Measurements from ENCODE around the gene WDR83. TPM values are rescaled to one million over a fixed set of nuclear protein-coding genes. Genes with fewer than 3 reads are reported as not detected.

Gene WDR83
- total and polyA plus RNA-seq, 2 donors (not counting 3 experiments of a cell fraction or from before 2014, with no cell fraction given), result 10.5 to 11.8 TPM

- no peaks in the 10 kb centered on the region for H4K20me1 ChIP-seq (replicated peaks; ENCODE audit: control insufficient read depth, extremely low read depth, insufficient read depth, low read length)
- H2AFZ ChIP-seq (ENCODE audit: low read depth, low read length), result no peak overlapping the region
- ChIA-PET CTCF (interaction anchor here (0.8 kb wide), 1 partner anchor 16 kb away, joined by 3 read pairs; the partner anchor contains the start of genes ZNF490 and ZNF791), POLR2A (no interaction called here)
- DNase-seq (ENCODE audit: low read depth, low spot score) (no peak), FAIRE-seq (no peak)
- H3K4me2 ChIP-seq (ENCODE audit: insufficient read depth, low read length), result no peak overlapping the region
- no peak overlapping the region for H3K27ac ChIP-seq (ENCODE audit: insufficient read depth, low read depth, low read length)
- H3K4me1 ChIP-seq (ENCODE audit: control insufficient read depth, extremely low read depth, insufficient read depth, low read length), result no peaks in the 10 kb centered on the region
- intact Hi-C loops (cut with micrococcal nuclease) (no loop called here), dilution Hi-C loops (cut with MboI; ENCODE audit: extremely low pct_ligation_motif_present, low sequenced_read_pairs) (no loop called here)
- no peaks in the 10 kb centered on the region for H3K27me3 ChIP-seq (ENCODE audit: control insufficient read depth in 2 of 2, insufficient read depth in 2 of 2, low read length in 2 of 2)
- no peaks in the 10 kb centered on the region for H3K9me1 ChIP-seq (replicated peaks; ENCODE audit: control insufficient read depth, extremely low read depth, insufficient read depth, low read length)
- no peak for TF ChIP-seq POLR2A (IDR thresholded peaks at IDR 0.05; ENCODE audit: low read depth, low read length)
- TF ChIP-seq MYC (IDR thresholded peaks at IDR 0.05; ENCODE audit: low read depth, low read length), result no peak
- TF ChIP-seq MAX (IDR thresholded peaks at IDR 0.05; ENCODE audit: insufficient read depth, insufficient read length), result no peak
- no peak for TF ChIP-seq EZH2 (IDR thresholded peaks at IDR 0.05; ENCODE audit: borderline replicate concordance, low read depth, low read length, severe bottlenecking)
- TF ChIP-seq, protein P1, sequence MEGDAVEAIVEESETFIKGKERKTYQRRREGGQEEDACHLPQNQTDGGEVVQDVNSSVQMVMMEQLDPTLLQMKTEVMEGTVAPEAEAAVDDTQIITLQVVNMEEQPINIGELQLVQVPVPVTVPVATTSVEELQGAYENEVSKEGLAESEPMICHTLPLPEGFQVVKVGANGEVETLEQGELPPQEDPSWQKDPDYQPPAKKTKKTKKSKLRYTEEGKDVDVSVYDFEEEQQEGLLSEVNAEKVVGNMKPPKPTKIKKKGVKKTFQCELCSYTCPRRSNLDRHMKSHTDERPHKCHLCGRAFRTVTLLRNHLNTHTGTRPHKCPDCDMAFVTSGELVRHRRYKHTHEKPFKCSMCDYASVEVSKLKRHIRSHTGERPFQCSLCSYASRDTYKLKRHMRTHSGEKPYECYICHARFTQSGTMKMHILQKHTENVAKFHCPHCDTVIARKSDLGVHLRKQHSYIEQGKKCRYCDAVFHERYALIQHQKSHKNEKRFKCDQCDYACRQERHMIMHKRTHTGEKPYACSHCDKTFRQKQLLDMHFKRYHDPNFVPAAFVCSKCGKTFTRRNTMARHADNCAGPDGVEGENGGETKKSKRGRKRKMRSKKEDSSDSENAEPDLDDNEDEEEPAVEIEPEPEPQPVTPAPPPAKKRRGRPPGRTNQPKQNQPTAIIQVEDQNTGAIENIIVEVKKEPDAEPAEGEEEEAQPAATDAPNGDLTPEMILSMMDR (IDR thresholded peaks at IDR 0.05; ENCODE audit: extremely low read depth in 1 of 2, insufficient read depth in 1 of 2, low read depth in 1 of 2, low read length in 2 of 2), result no peak
- TF ChIP-seq POLR2AphosphoS5 (IDR thresholded peaks at IDR 0.05; ENCODE audit: insufficient read depth, low read depth, low read length), result no peak
- TF ChIP-seq JUN (IDR thresholded peaks at IDR 0.05; ENCODE audit: borderline replicate concordance, insufficient read depth, insufficient read length, low read depth), result no peak
- no peak overlapping the region for H3K4me3 ChIP-seq (replicated peaks in 1 of 3; ENCODE audit: insufficient read depth in 1 of 3, low read depth in 1 of 3, low read length in 3 of 3)
- H3K9ac ChIP-seq (replicated peaks; ENCODE audit: extremely low read depth, insufficient read depth, low read length), result no peak overlapping the region
- peaks cover 8% of the 10 kb centered on the region for H3K79me2 ChIP-seq (ENCODE audit: control insufficient read depth, insufficient read depth, low read length)
- H3K9me3 ChIP-seq (replicated peaks; ENCODE audit: control insufficient read depth, insufficient read depth, low read length), result peaks cover 23% of the 10 kb centered on the region
- no TSS peak for BruUV-seq (replicated peaks)
- H3K36me3 ChIP-seq (ENCODE audit: control insufficient read depth in 2 of 2, extremely low read depth in 1 of 2, insufficient read depth in 2 of 2, low read length in 2 of 2), result peaks cover 15 to 22% of the 10 kb centered on the region in 2 experiments
These were observed 39.6 kb upstream of the WDR83 start for GRCh38 chr19:12626958-12627357.
